ENCODE measurements around the gene DUOX1. TPM values are rescaled to one million over a fixed set of nuclear protein-coding genes. Genes with fewer than 3 reads are reported as not detected.

DUOX1 gene
- total RNA-seq, 1 donor from 2014 or later: not detected

GRCh38 chr15:45106002-45106790 lies 23.6 kb upstream of the DUOX1 start:
- no peak for DNase-seq (ENCODE audit: low read depth, low spot score)

GRCh38 chr15:45107941-45108630 lies 21.7 kb upstream of the DUOX1 start:
- no peak for DNase-seq (ENCODE audit: low read depth, low spot score)

- DNase-seq (ENCODE audit: low read depth, low spot score): no peak
These were observed 19.5 kb upstream of the DUOX1 start for GRCh38 chr15:45110256-45110820.

GRCh38 chr15:45111390-45112142 lies 18.2 kb upstream of the DUOX1 start:
- DNase-seq (ENCODE audit: low read depth, low spot score): no peak

- DNase-seq (ENCODE audit: low read depth, low spot score): no peak
These were observed 17.6 kb upstream of the DUOX1 start for GRCh38 chr15:45112143-45112590.

GRCh38 chr15:45112591-45113379 lies 17.0 kb upstream of the DUOX1 start:
- no peak for DNase-seq (ENCODE audit: low read depth, low spot score)

GRCh38 chr15:45113380-45113990 lies 16.3 kb upstream of the DUOX1 start:
- DNase-seq (ENCODE audit: low read depth, low spot score): no peak

GRCh38 chr15:45114076-45114750 lies 15.6 kb upstream of the DUOX1 start, which contains the start of the genes DUOX2 and DUOXA2:
Gene DUOX2, minus strand, starts transcription at chr15:45114172. Its CDS starts 761 bp downstream, at chr15:45113411.
Gene DUOXA2, plus strand, starts transcription at chr15:45114326. Its CDS starts 280 bp downstream, at chr15:45114606.
- no peak for DNase-seq (ENCODE audit: low read depth, low spot score)

GRCh38 chr15:45114751-45115085 lies 15.1 kb upstream of the DUOX1 start:
- no peak for DNase-seq (ENCODE audit: low read depth, low spot score)

GRCh38 chr15:45115312-45115820 lies 14.4 kb upstream of the DUOX1 start:
- no peak for DNase-seq (ENCODE audit: low read depth, low spot score)

- no peak for DNase-seq (ENCODE audit: low read depth, low spot score)
These were observed 13.8 kb upstream of the DUOX1 start for GRCh38 chr15:45116006-45116481.

GRCh38 chr15:45116482-45117307 lies 13.1 kb upstream of the DUOX1 start:
- DNase-seq (ENCODE audit: low read depth, low spot score): no peak

GRCh38 chr15:45117308-45118130 lies 12.3 kb upstream of the DUOX1 start:
- DNase-seq (ENCODE audit: low read depth, low spot score): no peak

GRCh38 chr15:45118131-45118588 lies 11.6 kb upstream of the DUOX1 start:
- DNase-seq (ENCODE audit: low read depth, low spot score): peak; percentile 64

- DNase-seq (ENCODE audit: low read depth, low spot score): no peak
These were observed 10.8 kb upstream of the DUOX1 start for GRCh38 chr15:45118996-45119395.

- DNase-seq (ENCODE audit: low read depth, low spot score): no peak
These were observed 9.5 kb upstream of the DUOX1 start for GRCh38 chr15:45120081-45120972.
